ENCODE measurements around the gene GMIP. TPM values are rescaled to one million over a fixed set of nuclear protein-coding genes. Genes with fewer than 3 reads are reported as not detected.

Gene GMIP
- total and polyA plus RNA-seq, 3 donors from 2014 or later: 8.8 to 15.2 (median 13.4) TPM

DNA sequence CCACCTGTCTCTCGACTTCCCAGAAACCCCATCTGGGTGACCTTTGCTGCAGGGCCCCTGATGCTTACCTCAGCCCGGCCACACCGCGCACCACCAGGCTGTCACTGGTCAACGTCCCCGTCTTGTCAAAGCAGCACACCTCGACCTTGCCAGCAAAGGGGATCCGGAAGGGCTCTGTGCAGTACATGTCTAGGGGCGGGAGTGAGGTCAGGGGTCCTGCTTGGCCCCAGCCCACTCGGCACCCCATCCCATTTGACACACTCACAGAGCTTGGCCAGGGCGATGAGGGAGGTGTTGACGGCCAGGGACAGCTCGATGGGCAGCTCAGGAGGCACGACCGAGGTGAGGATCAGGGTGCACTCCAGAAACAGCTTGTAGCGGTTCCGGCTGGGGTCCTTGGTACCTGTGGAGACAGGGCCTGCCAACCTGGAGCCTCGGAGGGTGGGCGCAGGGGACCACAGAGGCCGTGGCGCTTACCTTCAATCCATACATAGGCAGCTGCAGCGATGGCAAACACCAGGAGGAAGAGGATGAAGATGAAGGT lies 11.7 kb upstream of the GMIP start:
- no peak for TF ChIP-seq POLR2A (IDR thresholded peaks at IDR 0.05)
- no peak for TF ChIP-seq CTCF (IDR thresholded peaks at IDR 0.05)
- no peak overlapping the region for H3K4me3 ChIP-seq
- 94 to 100% methylated on average over 2 to 22 of the region's 22 CpGs for WGBS, 2 donors
- intact Hi-C loops (cut with DNase I; ENCODE audit: low total_unique reads): no loop called here
- H3K27ac ChIP-seq: no peak overlapping the region
- H3K27me3 ChIP-seq: no peaks in the 10 kb centered on the region
- DNase-seq: no peak
- no peaks in the 10 kb centered on the region for H3K9me3 ChIP-seq
- no peaks in the 10 kb centered on the region for H3K36me3 ChIP-seq (ENCODE audit: low read depth, missing control alignments)
- H3K4me1 ChIP-seq: no peaks in the 10 kb centered on the region

- intact Hi-C loops (cut with DNase I; ENCODE audit: low total_unique reads): no loop called here
- H3K36me3 ChIP-seq (ENCODE audit: low read depth, missing control alignments): no peaks in the 10 kb centered on the region
- no peaks in the 10 kb centered on the region for H3K27me3 ChIP-seq
- H3K27ac ChIP-seq: no peak overlapping the region
- DNase-seq: no peak
- no peak for TF ChIP-seq CTCF (IDR thresholded peaks at IDR 0.05)
- 84 to 92% methylated on average over 9 to 14 of the region's 15 CpGs for WGBS, 2 donors
- no peak overlapping the region for H3K4me3 ChIP-seq
- H3K9me3 ChIP-seq: no peaks in the 10 kb centered on the region
- no peaks in the 10 kb centered on the region for H3K4me1 ChIP-seq
These were observed 11.0 kb upstream of the GMIP start for GRCh38 chr19:19654441-19654840.

- H3K27ac ChIP-seq: no peak overlapping the region
- H3K9me3 ChIP-seq: no peaks in the 10 kb centered on the region
- H3K4me3 ChIP-seq: no peak overlapping the region
- WGBS, 2 donors: 93 to 97% methylated on average over 12 to 21 of the region's 23 CpGs
- intact Hi-C loops (cut with DNase I; ENCODE audit: low total_unique reads): no loop called here
- H3K27me3 ChIP-seq: no peaks in the 10 kb centered on the region
- H3K36me3 ChIP-seq (ENCODE audit: low read depth, missing control alignments): no peaks in the 10 kb centered on the region
- TF ChIP-seq CTCF (IDR thresholded peaks at IDR 0.05) (no peak), POLR2A (IDR thresholded peaks at IDR 0.05) (no peak)
- no peak for DNase-seq
- no peaks in the 10 kb centered on the region for H3K4me1 ChIP-seq
These were observed 10.2 kb upstream of the GMIP start for GRCh38 chr19:19653597-19654147.

GRCh38 chr19:19652482-19653295 lies 9.2 kb upstream of the GMIP start:
- Histone ChIP-seq H3K27me3 (no peaks in the 10 kb centered on the region), H3K36me3 (ENCODE audit: low read depth, missing control alignments) (no peaks in the 10 kb centered on the region), H3K4me3 (no peak overlapping the region), H3K9me3 (no peaks in the 10 kb centered on the region), H3K4me1 (no peaks in the 10 kb centered on the region), H3K27ac (no peak overlapping the region)
- intact Hi-C loops (cut with DNase I; ENCODE audit: low total_unique reads): no loop called here
- DNase-seq: no peak
- 90 to 93% methylated on average over 16 to 24 of the region's 24 CpGs for WGBS, 2 donors
- TF ChIP-seq CTCF (IDR thresholded peaks at IDR 0.05): no peak
- TF ChIP-seq POLR2A (IDR thresholded peaks at IDR 0.05): no peak

All from testis (tissue), 3 donors.